OCI-LY1 (cell line): ENCODE data around the gene MAML2.

Source experiments
- H2AFZ ChIP-seq: fragments of 200-600 bp; sonication (generic), shearing (Covaris generic); 2 replicates; pipeline ENCODE4 v1.6.0; 2014; ENCODE audit warnings: antibody characterized with exemption, mild to moderate bottlenecking, low read length
- H3F3A ChIP-seq: fragments of 200-600 bp; sonication (generic), shearing (Covaris generic); 2 replicates; pipeline ENCODE4 v1.6.0; 2014; ENCODE audit warnings: mild to moderate bottlenecking, antibody characterized with exemption, low read length, moderate library complexity; ENCODE audit not compliant: insufficient read depth
- H3K27ac ChIP-seq: fragments of 200-600 bp; sonication (generic); 2 replicates; pipeline ENCODE4 v1.5.1; 2014; ENCODE audit warnings: low read length, mixed run types, mild to moderate bottlenecking, low read depth; ENCODE audit not compliant: poor library complexity, severe bottlenecking
- H3K27me3 ChIP-seq: fragments of 200-600 bp; sonication (generic); 2 replicates; pipeline ENCODE4 v1.6.0; 2014; ENCODE audit warnings: antibody characterized with exemption, mild to moderate bottlenecking, low read length, moderate library complexity; ENCODE audit not compliant: insufficient read depth
- H3K36me3 ChIP-seq: fragments of 200-600 bp; sonication (generic); 2 replicates; pipeline ENCODE4 v1.6.1; 2014; ENCODE audit warnings: mild to moderate bottlenecking, antibody characterized with exemption, low read length, moderate library complexity, mixed read lengths; ENCODE audit not compliant: insufficient read depth
- H3K4me1 ChIP-seq: fragments of 200-600 bp; sonication (generic); 2 replicates; pipeline ENCODE4 v1.5.1; 2014; ENCODE audit warnings: mild to moderate bottlenecking, low read length, moderate library complexity; ENCODE audit not compliant: insufficient read depth, severe bottlenecking
- H3K4me2 ChIP-seq: fragments of 200-600 bp; sonication (generic), shearing (Covaris generic); 2 replicates; pipeline ENCODE4 v1.6.1; 2014; ENCODE audit warnings: low read length
- H3K4me3 ChIP-seq: fragments of 200-600 bp; sonication (generic); 2 replicates; pipeline ENCODE4 v1.5.1; 2014; ENCODE audit warnings: low read length, low read depth, mild to moderate bottlenecking, mixed read lengths; ENCODE audit not compliant: poor library complexity, severe bottlenecking
- H3K79me2 ChIP-seq: fragments of 200-600 bp; shearing (Covaris generic); 2 replicates; pipeline ENCODE4 v1.6.1; 2016; ENCODE audit warnings: mixed run types, low read length, mixed read lengths; ENCODE audit not compliant: insufficient read depth
- H3K9ac ChIP-seq: fragments of 200-600 bp; sonication (generic), shearing (Covaris generic); 2 replicates; pipeline ENCODE4 v1.6.1; 2014; ENCODE audit warnings: mild to moderate bottlenecking, low read length, mixed read lengths
- H3K9me2 ChIP-seq: fragments of 200-600 bp; sonication (generic), shearing (Covaris generic); 2 replicates; pipeline ENCODE4 v1.6.1; 2014; ENCODE audit warnings: low read depth, mild to moderate bottlenecking, low read length, mixed read lengths
- H3K9me3 ChIP-seq: fragments of 200-600 bp; shearing (Covaris generic); 2 replicates; pipeline ENCODE4 v1.6.1; 2014; ENCODE audit warnings: low read length, mixed read lengths
- H4K20me1 ChIP-seq: fragments of 200-600 bp; sonication (generic), shearing (Covaris generic); 2 replicates; pipeline ENCODE4 v1.6.0; 2016; ENCODE audit warnings: mild to moderate bottlenecking, low read length; ENCODE audit not compliant: insufficient read depth
- CTCF ChIP-seq: fragments of 200-600 bp; sonication (generic), shearing (Covaris generic); IDR thresholded peaks from 2 replicates; pipeline ENCODE4 v1.5.1; 2017; ENCODE audit warnings: mild to moderate bottlenecking, antibody characterized with exemption, low read length, moderate library complexity, mixed read lengths
- EZH2 ChIP-seq: fragments of 200-600 bp; sonication (generic), shearing (Covaris generic); IDR thresholded peaks from 2 replicates; pipeline ENCODE4 v1.8.0; 2017; ENCODE audit warnings: borderline replicate concordance, mixed run types, mild to moderate bottlenecking, antibody characterized with exemption, low read length, moderate library complexity, mixed read lengths

MAML2 gene

DNA sequence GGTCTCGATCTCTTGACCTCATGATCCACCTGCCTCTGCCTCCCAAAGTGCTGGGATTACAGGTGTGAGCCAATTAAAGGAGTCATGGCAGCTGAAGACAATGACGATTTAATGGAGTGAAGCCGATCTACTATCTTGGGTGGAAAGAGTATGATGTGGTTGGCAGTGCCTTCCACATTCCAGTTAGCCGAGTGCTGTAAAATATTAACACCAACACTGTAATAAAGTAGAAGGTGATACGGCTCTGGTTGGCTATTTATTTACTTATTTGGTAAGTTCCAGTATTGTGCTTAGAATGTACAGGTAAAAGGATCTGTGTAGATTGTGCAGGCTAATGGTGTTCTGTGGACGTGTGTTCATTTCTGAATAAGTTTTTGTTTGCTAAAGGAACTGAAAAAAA lies 269.5 kb downstream of the MAML2 start:
- Histone ChIP-seq H3K79me2 (no peaks in the 10 kb centered on the region), H3K4me3 (no peak overlapping the region), H3K27ac (no peak overlapping the region), H2AFZ (no peak overlapping the region), H3K27me3 (no peaks in the 10 kb centered on the region), H3K4me1 (no peaks in the 10 kb centered on the region), H3K36me3 (no peaks in the 10 kb centered on the region), H3K9ac (no peak overlapping the region), H3F3A (no peaks in the 10 kb centered on the region), H3K9me2 (no peaks in the 10 kb centered on the region), H3K9me3 (no peaks in the 10 kb centered on the region), H3K4me2 (no peak overlapping the region), H4K20me1 (no peaks in the 10 kb centered on the region)
- TF ChIP-seq CTCF (no peak), EZH2 (no peak)

GRCh38 chr11:96072592-96072991 lies 270.4 kb downstream of the MAML2 start:
- Histone ChIP-seq H3K79me2 (no peaks in the 10 kb centered on the region), H3K4me1 (no peaks in the 10 kb centered on the region), H3K4me2 (no peak overlapping the region), H3K36me3 (no peaks in the 10 kb centered on the region), H3K9me3 (no peaks in the 10 kb centered on the region), H3F3A (no peaks in the 10 kb centered on the region), H3K27ac (no peak overlapping the region), H3K27me3 (no peaks in the 10 kb centered on the region), H2AFZ (no peak overlapping the region), H4K20me1 (no peaks in the 10 kb centered on the region), H3K4me3 (no peak overlapping the region), H3K9me2 (no peaks in the 10 kb centered on the region), H3K9ac (no peak overlapping the region)
- TF ChIP-seq CTCF (no peak), EZH2 (no peak)

DNA sequence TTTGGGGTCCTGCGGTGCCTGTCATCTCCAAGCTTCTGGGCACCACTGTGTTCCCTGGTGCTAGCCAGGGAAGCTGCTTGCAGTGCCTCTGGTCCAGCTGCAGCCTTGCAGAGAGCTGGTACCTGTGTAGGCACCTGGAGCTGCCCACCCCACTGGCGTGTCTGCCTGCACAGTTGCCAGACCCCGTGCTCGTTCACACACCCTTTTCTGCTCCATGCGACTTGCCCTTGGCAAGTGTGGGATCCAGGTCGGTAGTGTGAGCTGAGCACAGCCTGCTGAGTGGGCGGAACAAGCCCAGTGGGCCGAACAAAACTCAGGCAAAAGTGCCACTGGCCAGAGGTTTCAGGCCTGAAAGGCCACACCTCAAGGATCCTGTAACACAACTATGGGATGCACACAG lies 272.5 kb downstream of the MAML2 start:
- Histone ChIP-seq H3K4me1 (no peaks in the 10 kb centered on the region), H2AFZ (no peak overlapping the region), H3F3A (no peaks in the 10 kb centered on the region), H3K9me2 (no peaks in the 10 kb centered on the region), H3K9ac (no peak overlapping the region), H3K4me2 (no peak overlapping the region), H3K36me3 (no peaks in the 10 kb centered on the region), H3K4me3 (no peak overlapping the region), H3K27ac (no peak overlapping the region), H4K20me1 (no peaks in the 10 kb centered on the region), H3K79me2 (no peaks in the 10 kb centered on the region), H3K9me3 (no peaks in the 10 kb centered on the region), H3K27me3 (no peaks in the 10 kb centered on the region)
- no peak for TF ChIP-seq EZH2
- no peak for TF ChIP-seq CTCF
